HG03439 (cell line): ENCODE results near the gene RHBDL1.
A peak's percentile ranks its signal among the peaks of the same experiment; 100 is the strongest.
"Not testable (repeated sequence)": the region's sequence is repeated elsewhere in the genome, so short reads cannot be mapped to it uniquely, and the experiment has no call there.

Source experiments
- ATAC-seq: cut with Tn5 transposase; IDR thresholded peaks from one replicate; pipeline ENCODE4 v1.9.1; 2021; ENCODE audit warnings: mild to moderate bottlenecking, moderate library complexity; ENCODE audit not compliant: unreplicated experiment

RHBDL1 gene

DNA sequence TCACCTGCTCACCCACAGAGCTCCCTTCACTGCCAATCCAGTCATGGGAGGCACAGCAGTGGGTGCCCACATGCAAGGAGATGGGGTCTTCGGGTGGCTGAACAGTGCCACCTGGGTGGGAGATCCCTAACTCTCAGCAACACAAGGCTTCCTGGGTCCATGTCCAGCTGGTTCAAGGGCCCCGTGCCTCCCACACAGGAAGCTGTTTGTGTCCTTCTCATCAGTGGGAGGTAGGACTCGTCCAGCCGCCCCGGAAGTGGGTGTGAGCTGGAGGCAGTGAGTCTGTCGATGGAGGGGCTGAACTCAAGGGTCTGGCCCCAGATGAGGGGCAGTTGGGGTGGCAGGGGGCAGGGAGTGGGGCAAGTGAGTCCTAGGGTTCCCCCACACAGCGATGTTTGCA, 28.6 kb downstream of the RHBDL1 start:
- no peak for ATAC-seq

- ATAC-seq: no peak
Observed at GRCh38 chr16:704552-705380, 29.3 kb downstream of the RHBDL1 start.

GRCh38 chr16:705431-706188, 30.1 kb downstream of the RHBDL1 start, which contains the start of gene FBXL16:
FBXL16 (minus strand) TSS chr16:705801; CDS start chr16:697405, 8,396 bp downstream.
- no peak for ATAC-seq

GRCh38 chr16:706189-707061, 31.0 kb downstream of the RHBDL1 start:
- no peak for ATAC-seq

- no peak for ATAC-seq
Observed at GRCh38 chr16:707062-707538, 31.6 kb downstream of the RHBDL1 start.

DNA sequence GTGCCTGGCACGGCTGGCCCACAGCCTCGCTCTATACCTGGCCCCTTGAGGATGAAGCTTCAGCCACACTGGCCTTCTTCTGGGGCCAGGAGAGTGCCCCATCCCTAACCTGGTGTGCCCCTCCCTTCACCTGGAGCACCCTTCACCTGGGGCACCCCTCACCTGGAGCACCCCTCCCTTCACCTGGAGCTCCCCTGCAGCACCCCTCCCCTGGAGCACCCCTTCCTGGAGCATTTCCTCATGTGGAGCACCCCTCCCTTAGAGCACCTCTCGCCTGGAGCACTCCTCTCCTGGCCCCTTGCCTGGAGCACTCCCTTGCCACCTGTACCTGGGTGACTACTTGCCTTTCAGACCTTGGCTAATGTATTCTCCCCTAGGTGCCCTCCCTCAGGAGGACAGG, 32.5 kb downstream of the RHBDL1 start:
- no peak for ATAC-seq

GRCh38 chr16:708959-709358, 33.5 kb downstream of the RHBDL1 start:
- ATAC-seq: no peak

DNA sequence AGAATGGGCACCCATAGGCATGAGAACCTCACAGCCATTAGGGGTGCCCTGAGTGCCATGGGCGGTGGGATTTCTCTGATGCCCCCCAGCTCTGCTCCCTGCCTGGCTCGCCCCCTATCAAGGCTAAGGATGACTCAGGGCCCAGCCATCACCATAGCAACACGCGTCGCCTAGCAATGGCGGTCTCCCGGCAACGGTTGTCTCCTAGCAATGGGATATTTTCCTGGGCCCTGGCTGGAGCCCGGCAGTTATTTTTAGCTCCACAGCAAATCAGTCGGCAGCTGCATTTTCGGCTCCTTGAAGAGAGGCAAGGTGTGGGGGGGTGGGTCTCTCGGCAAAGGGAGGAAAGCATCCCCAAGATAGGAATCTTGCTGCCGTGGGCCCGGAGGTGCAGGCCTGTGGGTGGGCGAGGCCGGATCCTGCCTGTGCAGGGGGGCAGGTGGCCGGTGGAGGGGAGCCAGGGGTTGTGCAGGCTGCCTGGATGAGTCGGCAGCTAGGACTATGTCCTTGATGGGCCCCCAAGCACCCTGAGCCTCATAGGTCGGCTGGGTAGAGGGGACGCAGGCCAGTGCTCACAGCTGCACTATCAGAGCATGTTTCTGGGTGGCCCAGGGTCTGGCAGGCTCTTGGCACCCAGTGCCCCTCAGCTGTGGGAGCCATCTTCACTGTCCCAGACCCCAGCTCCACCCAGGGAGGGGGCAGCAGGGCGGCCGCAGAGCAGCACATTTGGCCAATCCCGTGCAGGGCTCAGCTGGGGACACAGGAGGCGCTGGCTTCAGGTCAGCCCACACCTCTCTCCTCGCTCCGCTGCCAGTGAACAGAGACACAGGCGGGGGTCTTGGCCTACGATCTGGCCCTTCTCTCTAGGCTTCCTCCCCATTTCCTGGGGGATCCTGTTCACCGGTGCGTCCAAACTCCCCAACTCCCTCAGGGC, 34.4 kb downstream of the RHBDL1 start:
- no peak for ATAC-seq

DNA sequence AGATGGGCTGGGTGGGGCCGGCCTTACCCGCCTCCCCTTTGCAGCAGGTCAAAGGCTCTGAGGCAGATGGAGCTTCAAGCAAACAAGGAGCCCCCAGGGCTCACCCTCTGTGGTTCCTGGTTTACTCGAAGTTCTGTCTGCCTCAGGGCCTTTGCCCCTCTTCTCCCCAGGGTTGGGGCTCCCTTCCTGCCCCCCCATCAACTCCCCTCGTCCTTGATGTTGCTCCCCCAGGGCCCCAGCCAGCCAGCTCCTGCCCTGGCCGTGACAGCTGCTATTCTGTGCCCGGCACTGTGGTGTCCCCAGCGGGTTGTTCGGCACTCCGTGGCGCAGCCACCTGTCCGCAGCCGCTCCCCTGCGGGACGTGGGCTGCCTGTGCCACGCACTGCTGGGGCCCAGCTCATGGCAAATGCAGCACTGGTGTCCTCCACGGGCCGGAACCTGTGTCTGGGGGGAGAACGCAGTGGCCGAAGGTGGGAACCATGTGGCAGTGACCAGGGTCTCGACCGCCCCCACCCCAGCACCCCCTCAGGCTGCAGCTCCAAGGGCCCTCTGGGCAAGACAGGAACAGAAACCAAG, 35.1 kb downstream of the RHBDL1 start:
- no peak for ATAC-seq

DNA sequence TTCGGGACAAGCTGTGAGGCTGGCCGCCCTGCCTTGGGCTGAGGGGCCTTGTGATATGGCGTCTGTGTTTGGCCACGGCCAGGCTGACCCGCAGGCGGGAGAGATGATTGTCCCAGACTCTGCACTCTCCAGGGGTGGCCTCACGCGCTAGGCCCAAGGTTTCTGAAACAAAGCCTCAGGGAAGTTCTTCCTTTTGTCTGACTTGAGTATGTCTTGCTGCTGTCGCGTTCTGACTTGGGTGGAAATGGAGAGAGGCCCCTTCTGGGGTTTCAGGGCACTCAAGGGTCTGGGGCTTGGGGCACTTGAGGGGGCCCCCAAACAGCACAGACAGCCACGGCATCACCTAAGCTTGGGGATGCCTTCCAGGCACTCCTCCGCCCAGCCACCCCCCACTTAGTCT, 35.6 kb downstream of the RHBDL1 start:
- no peak for ATAC-seq

DNA sequence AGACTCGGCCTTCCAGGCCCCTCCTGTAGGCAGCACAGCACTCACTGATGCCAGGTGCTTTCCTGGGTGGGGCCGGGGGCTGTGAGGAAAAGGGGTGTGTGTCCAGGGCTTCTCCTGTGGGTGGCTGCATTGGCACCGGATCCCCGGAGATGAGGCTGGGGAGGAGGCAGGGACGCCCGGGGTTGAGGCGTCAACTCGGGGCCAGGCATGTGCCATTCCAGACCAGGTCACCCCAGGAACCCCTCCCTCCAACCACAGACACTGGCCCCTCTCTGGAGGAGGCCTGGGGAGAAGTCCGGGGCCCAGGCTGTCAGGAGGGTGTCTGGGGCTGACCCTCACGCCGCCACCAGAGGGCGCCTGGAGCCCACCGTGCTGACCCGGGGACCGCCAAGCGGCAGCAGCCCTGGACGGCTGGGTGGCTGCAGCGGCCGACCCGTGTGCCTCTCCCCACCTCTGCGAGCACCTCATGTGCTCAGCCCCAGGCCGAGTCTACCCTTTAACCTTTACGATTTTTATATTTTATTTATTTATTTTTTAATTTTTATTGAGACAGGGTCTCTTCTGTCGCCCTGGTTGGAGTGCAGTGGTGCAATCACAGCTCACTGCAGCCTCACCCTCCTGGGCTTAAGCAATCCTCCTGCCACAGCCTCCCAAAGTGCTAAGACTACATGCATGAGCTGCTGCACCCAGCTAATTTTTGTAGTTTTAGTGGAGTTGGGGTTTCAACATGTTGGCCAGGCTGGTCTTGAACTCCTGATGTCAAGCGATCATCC, 36.3 kb downstream of the RHBDL1 start:
- no peak for ATAC-seq

DNA sequence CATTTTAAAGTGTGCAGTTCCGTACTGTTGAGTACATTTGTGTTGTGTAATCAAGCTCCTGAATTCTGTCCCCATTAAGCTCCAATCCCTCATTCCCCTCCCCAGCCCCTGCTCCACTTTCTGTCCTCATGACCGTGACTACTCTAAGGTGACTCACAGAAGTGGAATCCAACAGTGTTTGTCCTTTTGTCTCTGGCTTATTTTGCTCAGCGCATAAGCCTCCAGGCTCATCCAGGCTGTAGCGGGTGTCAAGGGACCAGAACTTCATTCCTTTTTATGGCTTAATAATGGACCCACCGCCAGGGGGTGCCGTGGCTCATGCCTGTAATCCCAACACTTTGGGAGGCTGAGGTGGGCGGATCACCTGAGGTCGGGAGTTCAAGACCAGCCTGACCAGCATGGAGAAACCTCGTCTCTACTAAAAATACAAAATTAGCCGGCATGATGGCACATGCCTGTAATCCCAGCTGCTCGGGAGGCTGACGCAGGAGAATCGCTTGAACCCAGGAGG, 37.3 kb downstream of the RHBDL1 start:
- ATAC-seq: not testable (repeated sequence)

DNA sequence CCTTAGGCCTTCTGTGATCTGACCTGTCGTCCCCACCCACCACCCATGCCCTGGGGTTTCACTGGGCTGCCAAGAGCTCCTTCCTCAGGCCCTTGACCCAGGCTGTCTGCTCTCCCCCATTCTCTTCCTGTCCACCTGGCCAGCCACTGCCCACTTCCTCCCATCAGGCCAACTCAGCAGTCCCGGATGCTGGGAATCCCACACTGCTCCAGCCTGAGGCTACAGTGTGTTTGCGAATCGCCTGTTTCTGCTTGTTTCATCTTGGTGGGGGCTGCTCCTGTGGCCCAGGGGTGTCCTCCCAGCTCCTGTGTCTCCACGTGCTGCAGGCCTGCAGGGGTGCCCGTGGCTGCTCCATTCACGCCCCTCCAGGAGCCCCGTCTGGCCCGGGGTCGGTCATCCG, 38.6 kb downstream of the RHBDL1 start:
- ATAC-seq: no peak

GRCh38 chr16:714558-715476, 39.3 kb downstream of the RHBDL1 start, which contains the start of gene METRN:
METRN (plus strand) TSS chr16:715118; CDS start chr16:715290, 172 bp downstream.
- ATAC-seq: peak; percentile 51

GRCh38 chr16:715477-716199, 40.2 kb downstream of the RHBDL1 start:
- peak; percentile 10 for ATAC-seq

DNA sequence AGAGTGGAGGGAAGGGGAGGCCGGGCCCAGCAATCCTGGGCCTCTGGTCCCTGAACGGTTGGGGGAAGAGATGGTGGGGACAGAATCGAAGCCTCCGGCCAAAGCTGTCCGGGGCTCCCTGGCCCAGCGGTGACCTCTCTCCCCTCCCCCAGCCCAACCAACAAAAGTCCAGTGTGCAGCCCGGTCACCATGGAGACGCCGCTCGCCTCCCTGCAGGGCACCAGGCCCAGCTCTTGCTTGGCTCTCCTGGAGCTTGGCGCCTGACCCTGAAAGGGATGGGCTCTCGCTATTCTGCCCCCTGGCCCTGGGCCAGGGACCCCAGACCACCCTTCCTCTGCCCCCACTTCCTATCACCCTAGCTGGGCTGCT, 40.7 kb downstream of the RHBDL1 start:
- no peak for ATAC-seq
